Upper lobe of right lung (tissue), 1 donor: ENCODE results near the gene GDF7. TPM values are rescaled to one million over a fixed set of nuclear protein-coding genes. Genes with fewer than 3 reads are reported as not detected.

Experiments
- ATAC-seq: fragments of 200-7000 bp; cut with Tn5 transposase; one replicate; pipeline ENCODE4 v1.9.1; 2020; ENCODE audit warnings: mild to moderate bottlenecking, moderate library complexity
- DNase-seq: peaks from one replicate; pipeline ENCODE4 v3.0.0-alpha.2; 2020
- H3K27ac ChIP-seq: fragments of 200-600 bp; one replicate; pipeline ENCODE4 v1.8.0; 2022
- H3K27me3 ChIP-seq: fragments of 200-600 bp; one replicate; pipeline ENCODE4 v1.8.0; 2022; ENCODE audit warnings: mild to moderate bottlenecking
- H3K36me3 ChIP-seq: fragments of 200-600 bp; one replicate; pipeline ENCODE4 v1.8.0; 2022
- H3K4me1 ChIP-seq: fragments of 200-600 bp; one replicate; pipeline ENCODE4 v1.8.0; 2022
- H3K4me3 ChIP-seq: fragments of 200-600 bp; one replicate; pipeline ENCODE4 v1.8.0; 2022; ENCODE audit warnings: mild to moderate bottlenecking
- H3K9me3 ChIP-seq: fragments of 200-600 bp; one replicate; pipeline ENCODE4 v1.8.0; 2022
- intact Hi-C: fragments of 100-400 bp; cut with DNase I; formaldehyde crosslinking; loops from one replicate; pipeline ENCODE4 v1.11.0; 2022
- total RNA-seq: library from RNA; stranded (reverse); fragmentation: NEBNext Ultra II Directional; extraction: Animal tissue kit (Norgen Biotek cat#: 25700); gene quantifications from one replicate; pipeline ENCODE4 v1.2.1, GENCODE V29; 2021
- TF ChIP-seq, protein P1 (sequence below): fragments of 200-600 bp; IDR thresholded peaks from one replicate; pipeline ENCODE4 v1.8.0; 2022; ENCODE audit warnings: antibody characterized with exemption
- donor health status: DM: no; HTN: yes; CAD: no; lungs with severe emphysema.

GDF7 gene
- total RNA-seq, 1 donor from 2014 or later = 0.72 TPM

DNA sequence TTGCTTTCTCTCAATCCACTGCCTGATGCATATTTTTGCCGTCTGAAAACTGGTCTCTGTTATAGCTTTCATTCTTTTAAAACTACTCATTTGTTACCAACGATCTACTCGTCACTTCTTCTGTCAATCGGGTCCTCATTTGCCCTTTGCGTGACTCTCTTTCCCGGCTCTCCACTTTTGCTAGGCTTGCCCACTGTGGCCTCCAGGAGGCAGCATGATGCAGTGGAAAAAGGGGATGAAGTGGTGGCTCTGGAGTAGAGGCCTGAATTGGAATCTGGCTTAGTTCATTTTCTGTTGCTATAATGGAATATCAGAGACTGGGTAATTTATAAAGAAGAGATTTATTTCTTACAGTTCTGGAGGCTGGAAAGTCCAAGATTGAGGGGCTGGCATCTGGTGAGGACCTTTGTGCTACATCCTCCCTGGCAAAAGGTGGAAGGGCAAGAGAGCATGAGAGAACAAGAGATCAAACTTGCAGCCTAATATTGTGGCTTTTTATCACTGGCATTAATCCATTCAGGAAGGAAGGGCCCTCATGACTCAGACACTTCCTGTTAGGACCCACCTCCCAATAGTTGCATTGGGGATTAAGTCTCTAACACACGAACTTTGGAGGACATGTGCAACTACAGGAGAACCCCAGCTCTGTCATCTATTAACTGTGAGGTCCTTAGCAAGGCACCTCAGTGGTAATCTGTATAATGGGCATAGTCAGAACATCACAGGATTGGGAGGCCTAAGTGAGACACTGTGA lies 15.4 kb downstream of the GDF7 start:
- H3K4me3 ChIP-seq = no peak overlapping the region
- intact Hi-C loops = no loop called here
- DNase-seq = no peak
- H3K27me3 ChIP-seq = no peaks in the 10 kb centered on the region
- TF ChIP-seq, protein P1, sequence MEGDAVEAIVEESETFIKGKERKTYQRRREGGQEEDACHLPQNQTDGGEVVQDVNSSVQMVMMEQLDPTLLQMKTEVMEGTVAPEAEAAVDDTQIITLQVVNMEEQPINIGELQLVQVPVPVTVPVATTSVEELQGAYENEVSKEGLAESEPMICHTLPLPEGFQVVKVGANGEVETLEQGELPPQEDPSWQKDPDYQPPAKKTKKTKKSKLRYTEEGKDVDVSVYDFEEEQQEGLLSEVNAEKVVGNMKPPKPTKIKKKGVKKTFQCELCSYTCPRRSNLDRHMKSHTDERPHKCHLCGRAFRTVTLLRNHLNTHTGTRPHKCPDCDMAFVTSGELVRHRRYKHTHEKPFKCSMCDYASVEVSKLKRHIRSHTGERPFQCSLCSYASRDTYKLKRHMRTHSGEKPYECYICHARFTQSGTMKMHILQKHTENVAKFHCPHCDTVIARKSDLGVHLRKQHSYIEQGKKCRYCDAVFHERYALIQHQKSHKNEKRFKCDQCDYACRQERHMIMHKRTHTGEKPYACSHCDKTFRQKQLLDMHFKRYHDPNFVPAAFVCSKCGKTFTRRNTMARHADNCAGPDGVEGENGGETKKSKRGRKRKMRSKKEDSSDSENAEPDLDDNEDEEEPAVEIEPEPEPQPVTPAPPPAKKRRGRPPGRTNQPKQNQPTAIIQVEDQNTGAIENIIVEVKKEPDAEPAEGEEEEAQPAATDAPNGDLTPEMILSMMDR = peak; percentile 48
- H3K4me1 ChIP-seq = no peaks in the 10 kb centered on the region
- ATAC-seq = peak; percentile 69
- H3K9me3 ChIP-seq = no peaks in the 10 kb centered on the region
- peaks cover 28% of the 10 kb centered on the region for H3K36me3 ChIP-seq
- no peak overlapping the region for H3K27ac ChIP-seq

DNA sequence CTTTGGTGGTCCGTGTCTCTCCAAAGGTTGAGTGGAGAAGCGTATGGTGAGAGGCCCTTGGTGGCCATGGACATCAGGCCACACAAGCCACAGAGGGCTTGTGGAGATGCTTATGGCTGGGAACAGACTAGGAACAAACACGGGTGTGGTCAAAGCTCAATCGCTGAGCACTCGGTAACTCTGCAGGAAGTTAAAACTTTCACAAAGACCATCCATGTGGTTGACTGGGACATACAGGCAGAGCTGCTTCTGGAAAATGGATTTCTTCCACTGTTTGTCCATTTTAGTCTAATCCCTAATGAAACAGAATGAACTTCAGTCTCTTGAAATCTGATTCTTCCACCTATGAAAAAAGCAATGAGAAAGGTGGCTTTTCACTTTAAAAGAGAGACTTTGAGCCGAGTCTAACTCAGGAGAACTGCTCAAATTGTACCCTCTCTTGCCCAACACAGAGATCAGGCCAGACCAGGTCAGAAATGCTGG lies 17.7 kb downstream of the GDF7 start:
- ATAC-seq (no peak), DNase-seq (no peak)
- TF ChIP-seq, protein P1 = no peak
- Histone ChIP-seq H3K27ac (no peak overlapping the region), H3K9me3 (no peaks in the 10 kb centered on the region), H3K4me3 (no peak overlapping the region), H3K27me3 (no peaks in the 10 kb centered on the region), H3K4me1 (no peaks in the 10 kb centered on the region), H3K36me3 (peaks cover 28% of the 10 kb centered on the region)
- intact Hi-C loops = no loop called here

DNA sequence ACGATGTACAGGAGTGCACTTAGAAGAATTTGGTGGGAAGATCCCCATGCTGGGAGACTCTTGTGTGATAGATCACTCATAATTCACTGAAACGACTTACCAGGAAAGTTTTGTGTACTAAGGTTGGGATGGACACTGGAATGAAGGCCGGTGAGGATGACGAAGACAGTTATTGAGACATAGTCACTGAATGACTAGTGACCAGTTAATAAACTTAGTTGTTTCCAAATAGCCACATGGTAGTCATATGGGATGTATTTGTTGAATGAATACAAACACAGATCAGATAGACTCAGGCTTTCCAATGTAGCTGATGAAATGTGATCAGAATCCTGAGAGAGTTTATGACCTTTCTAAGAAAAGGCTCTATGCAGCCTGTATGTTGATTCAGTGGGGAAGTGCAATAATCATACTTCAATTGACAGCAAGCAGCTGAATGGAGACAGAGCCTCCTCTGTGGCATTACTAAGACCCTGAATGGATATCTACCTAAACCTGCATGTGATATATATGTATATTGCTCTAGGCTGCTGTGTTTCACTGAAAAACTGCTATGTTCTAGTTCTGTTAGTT lies 20.4 kb downstream of the GDF7 start:
- no peak overlapping the region for H3K27ac ChIP-seq
- peaks cover 28% of the 10 kb centered on the region for H3K36me3 ChIP-seq
- H3K9me3 ChIP-seq = no peaks in the 10 kb centered on the region
- peaks cover 3% of the 10 kb centered on the region for H3K4me1 ChIP-seq
- H3K4me3 ChIP-seq = no peak overlapping the region
- DNase-seq (no peak), ATAC-seq (no peak)
- no peaks in the 10 kb centered on the region for H3K27me3 ChIP-seq
- TF ChIP-seq, protein P1 = no peak
- intact Hi-C loops = no loop called here

DNA sequence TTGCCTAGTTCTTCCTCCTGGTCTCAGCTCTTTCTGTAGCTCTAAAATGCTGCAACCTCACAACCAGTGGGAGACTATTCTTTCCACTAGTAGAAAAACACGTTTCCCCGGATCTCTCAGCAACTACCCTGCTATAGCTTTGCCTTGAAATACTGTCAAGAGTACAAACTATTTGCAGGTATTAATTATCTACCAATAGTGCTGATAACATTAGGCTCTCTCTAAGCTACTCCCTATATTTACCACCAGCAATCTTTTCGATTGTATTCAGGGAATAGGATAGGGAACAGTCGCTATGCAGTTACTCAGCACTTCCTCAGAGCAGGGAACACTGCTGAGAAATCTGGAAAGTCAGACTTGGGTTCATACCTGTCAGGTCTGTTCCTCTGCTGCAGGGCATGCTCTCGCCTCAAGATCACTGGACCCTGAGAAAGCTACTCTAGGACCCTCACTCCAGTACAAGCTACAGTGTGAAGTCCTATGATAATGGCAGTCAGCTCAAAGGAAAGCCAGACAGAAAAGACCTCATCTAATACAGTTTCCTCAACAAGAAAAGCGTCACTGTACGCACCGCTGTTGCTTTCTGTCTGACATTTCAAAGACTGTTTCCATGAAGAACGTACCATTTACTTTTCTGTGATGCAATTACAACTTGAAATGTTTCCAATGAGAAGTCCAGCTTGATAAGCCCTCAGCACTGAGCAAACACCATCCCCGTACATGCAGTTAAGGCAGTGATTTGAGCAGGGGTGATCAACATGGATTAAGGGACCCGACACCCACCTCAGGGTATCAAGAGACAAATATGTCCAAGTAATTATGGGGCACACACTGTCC lies 22.7 kb downstream of the GDF7 start:
- peaks cover 24% of the 10 kb centered on the region for H3K36me3 ChIP-seq
- H3K9me3 ChIP-seq = no peaks in the 10 kb centered on the region
- H3K27ac ChIP-seq = no peak overlapping the region
- intact Hi-C loops = no loop called here
- ATAC-seq (peak; percentile 71), DNase-seq (no peak)
- H3K4me1 ChIP-seq = peaks cover 3% of the 10 kb centered on the region
- H3K27me3 ChIP-seq = no peaks in the 10 kb centered on the region
- H3K4me3 ChIP-seq = no peak overlapping the region
- TF ChIP-seq, protein P1 = no peak

DNA sequence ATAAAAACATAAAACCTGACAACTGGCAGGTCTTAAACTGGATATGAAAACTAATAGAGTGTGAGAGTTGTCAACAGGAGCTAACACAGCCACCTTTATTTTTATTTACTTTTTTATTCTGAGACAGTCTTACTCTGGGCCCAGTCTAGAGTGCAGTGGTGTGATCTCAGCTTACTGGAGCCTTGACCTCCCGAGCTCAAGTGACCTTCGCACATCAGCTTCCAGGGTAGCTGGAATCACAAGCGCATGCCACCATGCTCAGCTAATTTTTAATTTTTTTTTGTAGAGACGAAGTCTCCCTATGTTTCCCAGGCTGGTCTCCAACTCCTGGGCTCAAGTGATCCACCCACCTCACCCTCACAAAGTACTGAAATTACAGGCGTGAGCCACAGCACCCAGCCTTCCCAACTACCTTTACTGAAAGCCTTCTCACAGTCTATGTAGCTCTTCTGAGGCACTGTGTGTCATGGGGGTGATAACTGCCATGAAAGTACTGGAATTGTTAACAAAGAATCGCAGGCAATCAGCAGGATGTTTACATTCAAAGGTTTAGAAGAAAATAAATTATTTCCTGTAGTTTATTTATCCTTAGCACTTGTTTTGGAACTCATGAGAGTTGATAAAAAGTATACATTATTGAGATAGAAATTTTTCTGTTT lies 24.3 kb downstream of the GDF7 start:
- Histone ChIP-seq H3K36me3 (peaks cover 11% of the 10 kb centered on the region), H3K4me1 (peaks cover 3% of the 10 kb centered on the region), H3K27me3 (no peaks in the 10 kb centered on the region), H3K9me3 (no peaks in the 10 kb centered on the region), H3K4me3 (no peak overlapping the region), H3K27ac (no peak overlapping the region)
- DNase-seq = no peak
- TF ChIP-seq, protein P1 = no peak
- intact Hi-C loops = no loop called here
- ATAC-seq = no peak
